ENCODE measurements around the gene NPY5R.

- TF ChIP-seq CTCF (conservative IDR thresholded peaks at IDR 0.05; ENCODE audit: low read depth in 2 of 2) (no peak), POLR2AphosphoS5 (IDR thresholded peaks at IDR 0.05; ENCODE audit: low read depth) (no peak), REST (IDR thresholded peaks at IDR 0.05; ENCODE audit: unreplicated experiment) (no peak), JUNB (IDR thresholded peaks at IDR 0.05; ENCODE audit: unreplicated experiment) (no peak), EZH2phosphoT487 (IDR thresholded peaks at IDR 0.05; ENCODE audit: unreplicated experiment) (no peak), CREB1 (CRISPR knock-in tag; IDR thresholded peaks at IDR 0.05; ENCODE audit: low read depth) (no peak), ZNF462 (CRISPR knock-in tag; IDR thresholded peaks at IDR 0.05) (no peak), EZH2 (IDR thresholded peaks at IDR 0.05; ENCODE audit: low read depth, unreplicated experiment) (no peak), NANOG (IDR thresholded peaks at IDR 0.05; ENCODE audit: borderline replicate concordance) (no peak), ZNF331 (CRISPR knock-in tag; IDR thresholded peaks at IDR 0.05; ENCODE audit: low read depth) (no peak), ZNF114 (CRISPR knock-in tag; IDR thresholded peaks at IDR 0.05) (no peak), STAT1 (IDR thresholded peaks at IDR 0.05; ENCODE audit: unreplicated experiment) (no peak)
- TF ChIP-seq, protein P1, sequence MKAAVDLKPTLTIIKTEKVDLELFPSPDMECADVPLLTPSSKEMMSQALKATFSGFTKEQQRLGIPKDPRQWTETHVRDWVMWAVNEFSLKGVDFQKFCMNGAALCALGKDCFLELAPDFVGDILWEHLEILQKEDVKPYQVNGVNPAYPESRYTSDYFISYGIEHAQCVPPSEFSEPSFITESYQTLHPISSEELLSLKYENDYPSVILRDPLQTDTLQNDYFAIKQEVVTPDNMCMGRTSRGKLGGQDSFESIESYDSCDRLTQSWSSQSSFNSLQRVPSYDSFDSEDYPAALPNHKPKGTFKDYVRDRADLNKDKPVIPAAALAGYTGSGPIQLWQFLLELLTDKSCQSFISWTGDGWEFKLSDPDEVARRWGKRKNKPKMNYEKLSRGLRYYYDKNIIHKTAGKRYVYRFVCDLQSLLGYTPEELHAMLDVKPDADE (IDR thresholded peaks at IDR 0.05), result no peak
Measured at GRCh38 chr4:163372029-163372428, 28.3 kb downstream of the NPY5R start.

Measured in GM23338 (cell line).